ENCODE measurements around the gene C1R. TPM values are rescaled to one million over a fixed set of nuclear protein-coding genes. Genes with fewer than 3 reads are reported as not detected.

Gene C1R
- polyA plus RNA-seq, 3 donors = 0.14 to 0.88 TPM; not detected in 1

DNA sequence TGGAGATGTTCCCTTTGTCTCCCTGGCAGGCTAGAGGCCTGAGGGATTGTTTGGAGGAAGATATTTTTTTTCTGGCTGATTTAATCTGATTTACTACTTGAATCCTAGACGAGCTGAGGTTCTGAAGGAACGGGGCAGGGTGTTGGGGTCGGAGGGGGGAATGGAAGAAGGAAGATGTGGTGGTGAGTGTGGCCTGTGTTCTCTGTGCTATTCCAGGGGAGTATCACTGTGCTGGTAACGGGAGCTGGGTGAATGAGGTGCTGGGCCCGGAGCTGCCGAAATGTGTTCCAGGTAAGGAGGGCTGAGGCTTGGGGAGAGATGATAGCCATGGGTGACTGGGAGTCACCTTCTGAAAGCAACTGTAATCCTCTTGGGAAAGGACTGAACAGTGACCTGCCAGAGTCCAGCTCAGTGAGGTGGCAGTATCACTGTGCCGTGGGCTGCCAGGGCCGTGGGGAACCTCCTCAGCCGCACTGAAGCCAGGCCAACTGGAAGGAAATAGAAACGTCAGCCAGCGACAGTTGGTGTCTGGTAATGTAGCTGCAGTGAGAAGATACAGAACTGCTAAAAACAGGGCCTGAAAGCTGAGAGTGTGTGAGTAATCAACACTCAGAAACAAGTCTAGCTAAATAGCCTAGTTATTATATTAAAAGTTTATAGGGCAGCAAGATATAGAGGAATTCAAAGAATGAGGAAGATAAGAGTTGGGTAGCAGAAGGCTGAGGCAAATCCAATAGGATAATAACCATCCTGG is 23.8 kb downstream of the C1R start:
- Mint-ChIP-seq H3K4me1 (peaks cover 2% of the 10 kb centered on the region), H3K9me3 (peaks cover 0 to 1% (median 0%) of the 10 kb centered on the region in 7 donors), H3K36me3 (no peaks in the 10 kb centered on the region), H3K27ac (no peak overlapping the region), H3K27me3 (ENCODE audit: low read depth in 3 of 3) (peaks cover 2 to 11% (median 5%) of the 10 kb centered on the region in 3 donors), H3K4me3 (no peak overlapping the region)
- no peaks in the 10 kb centered on the region for H3K9me3 ChIP-seq (replicated peaks in 1 of 2; ENCODE audit: control insufficient read depth in 1 of 2, insufficient read depth in 1 of 2, low read length in 2 of 2)
- intact Hi-C loops (cut with micrococcal nuclease) = no loop called here
- TF ChIP-seq CTCF (IDR thresholded peaks at IDR 0.05) = no peak
- H4K20me1 ChIP-seq (ENCODE audit: insufficient read depth, low read length) = no peaks in the 10 kb centered on the region
- no peaks in the 10 kb centered on the region for H3K27me3 ChIP-seq (ENCODE audit: control insufficient read depth in 2 of 2, insufficient read depth in 2 of 2, low read length in 2 of 2)
- 40% methylated on average over 9 of the region's 11 CpGs for WGBS (ENCODE audit: insufficient coverage)
- H2AFZ ChIP-seq (ENCODE audit: insufficient read depth, low read depth, low read length, poor library complexity, severe bottlenecking) = no peak overlapping the region
- no peak overlapping the region for H3K4me3 ChIP-seq (replicated peaks in 1 of 3; ENCODE audit: low read depth in 2 of 3, low read length in 3 of 3)
- no peaks in the 10 kb centered on the region for H3K4me1 ChIP-seq (ENCODE audit: control insufficient read depth in 1 of 2, insufficient read depth in 2 of 2, low read length in 2 of 2)
- H3K79me2 ChIP-seq (ENCODE audit: insufficient read depth, low read length) = no peaks in the 10 kb centered on the region
- H3K9ac ChIP-seq (ENCODE audit: insufficient read depth, low read length, poor library complexity, severe bottlenecking) = no peak overlapping the region
- DNase-seq = no peak
- no peaks in the 10 kb centered on the region for H3K36me3 ChIP-seq (replicated peaks in 1 of 2; ENCODE audit: control insufficient read depth in 1 of 2, insufficient read depth in 2 of 2, low read length in 2 of 2)
- no peak overlapping the region for H3K4me2 ChIP-seq (replicated peaks; ENCODE audit: extremely low read depth, low read length, poor library complexity, severe bottlenecking)
- no peak overlapping the region for H3K27ac ChIP-seq (ENCODE audit: low read depth in 1 of 2, low read length in 2 of 2)

GRCh38 chr12:7067096-7067495 is 25.1 kb downstream of the C1R start:
- Histone ChIP-seq H3K4me3 (replicated peaks in 1 of 3; ENCODE audit: low read depth in 2 of 3, low read length in 3 of 3) (no peak overlapping the region), H3K27ac (ENCODE audit: low read depth in 1 of 2, low read length in 2 of 2) (no peak overlapping the region), H2AFZ (ENCODE audit: insufficient read depth, low read depth, low read length, poor library complexity, severe bottlenecking) (no peak overlapping the region), H3K27me3 (ENCODE audit: control insufficient read depth in 2 of 2, insufficient read depth in 2 of 2, low read length in 2 of 2) (no peaks in the 10 kb centered on the region), H3K4me1 (ENCODE audit: control insufficient read depth in 1 of 2, insufficient read depth in 2 of 2, low read length in 2 of 2) (no peaks in the 10 kb centered on the region), H4K20me1 (ENCODE audit: insufficient read depth, low read length) (no peaks in the 10 kb centered on the region), H3K9me3 (replicated peaks in 1 of 2; ENCODE audit: control insufficient read depth in 1 of 2, insufficient read depth in 1 of 2, low read length in 2 of 2) (no peaks in the 10 kb centered on the region), H3K79me2 (ENCODE audit: insufficient read depth, low read length) (no peaks in the 10 kb centered on the region), H3K4me2 (replicated peaks; ENCODE audit: extremely low read depth, low read length, poor library complexity, severe bottlenecking) (no peak overlapping the region), H3K36me3 (replicated peaks in 1 of 2; ENCODE audit: control insufficient read depth in 1 of 2, insufficient read depth in 2 of 2, low read length in 2 of 2) (no peaks in the 10 kb centered on the region), H3K9ac (ENCODE audit: insufficient read depth, low read length, poor library complexity, severe bottlenecking) (no peak overlapping the region)
- peaks cover 2% of the 10 kb centered on the region for H3K4me1 Mint-ChIP-seq
- H3K36me3 Mint-ChIP-seq = no peaks in the 10 kb centered on the region
- H3K4me3 Mint-ChIP-seq = no peak overlapping the region
- peaks cover 0 to 1% (median 0%) of the 10 kb centered on the region in 7 donors for H3K9me3 Mint-ChIP-seq
- intact Hi-C loops (cut with micrococcal nuclease) = no loop called here
- 93% methylated on average over 7 of the region's 7 CpGs for WGBS (ENCODE audit: insufficient coverage)
- peaks cover 2 to 11% (median 4%) of the 10 kb centered on the region in 3 donors for H3K27me3 Mint-ChIP-seq (ENCODE audit: low read depth in 3 of 3)
- TF ChIP-seq CTCF (IDR thresholded peaks at IDR 0.05) = no peak
- no peak for DNase-seq
- no peak overlapping the region for H3K27ac Mint-ChIP-seq
